IMR-90 (cell line): ENCODE results near the gene CALM1. TPM values are rescaled to one million over a fixed set of nuclear protein-coding genes. Genes with fewer than 3 reads are reported as not detected.

Experiments
- ATAC-seq: fragments of 200-7000 bp; cut with Tn5 transposase; 2 replicates; pipeline ENCODE4 v1.9.1; 2020; ENCODE audit warnings: low read depth, mild to moderate bottlenecking, moderate library complexity
- Bru-seq: library from RNA; stranded (reverse); fragments of 400-500 nt; gene quantifications from one replicate; lab custom pipeline; 2021; lab: Mats Ljungman, UMichigan
- BruChase-seq, 2 experiments: library from RNA; stranded (reverse); fragments of 400-500 nt; gene quantifications; one replicate each; lab custom pipeline; 2021; lab: Mats Ljungman, UMichigan
- BruUV-seq: library from RNA; stranded (reverse); fragments of 400-500 nt; replicated peaks from 2 replicates; lab custom pipeline; 2021; lab: Mats Ljungman, UMichigan
- CTCF ChIA-PET: fragments of 300-600 bp; formaldehyde crosslinking; extraction: SDS; loops from one replicate; lab custom pipeline; 2021; ENCODE audit warnings: antibody characterized with exemption; lab: Yijun Ruan, JAX
- POLR2A ChIA-PET: fragments of 300-600 bp; sonication (Branson Sonifier 250); formaldehyde crosslinking; loops from one replicate; lab custom pipeline; 2022; ENCODE audit warnings: antibody characterized with exemption; ENCODE audit not compliant: unreplicated experiment; lab: Charles Lee
- DNase-seq: peaks from one replicate; pipeline ENCODE4 v3.0.0; 2013
- H2AFZ ChIP-seq: replicated peaks from 2 replicates; pipeline ENCODE3; 2013; ENCODE audit warnings: low read length, mild to moderate bottlenecking; ENCODE audit not compliant: poor library complexity
- H2AK5ac ChIP-seq: 2 replicates; pipeline ENCODE4 v1.6.1; 2013; ENCODE audit warnings: low read depth, low read length, inconsistent platforms
- H2AK9ac ChIP-seq: replicated peaks from 2 replicates; pipeline ENCODE3; 2013; ENCODE audit warnings: mild to moderate bottlenecking, low read depth, low read length, moderate library complexity; ENCODE audit not compliant: poor library complexity
- H2BK120ac ChIP-seq: 2 replicates; pipeline ENCODE4 v1.6.1; 2013; ENCODE audit warnings: low read depth, low read length, inconsistent platforms
- H2BK15ac ChIP-seq: 3 replicates; pipeline ENCODE4 v1.6.1; 2013; ENCODE audit warnings: low read depth, low read length, inconsistent platforms
- H2BK20ac ChIP-seq: 2 replicates; pipeline ENCODE4 v1.6.1; 2013; ENCODE audit warnings: low read depth, mild to moderate bottlenecking, inconsistent platforms, low read length, moderate library complexity
- H2BK5ac ChIP-seq: 2 replicates; pipeline ENCODE4 v1.6.1; 2013; ENCODE audit warnings: mild to moderate bottlenecking, low read depth, low read length, inconsistent platforms; ENCODE audit not compliant: poor library complexity, severe bottlenecking
- H3K14ac ChIP-seq: replicated peaks from 2 replicates; pipeline ENCODE4 v1.6.1; 2013; ENCODE audit warnings: low read depth, low read length, inconsistent platforms
- H3K18ac ChIP-seq: 2 replicates; pipeline ENCODE4 v1.6.1; 2013; ENCODE audit warnings: low read depth, low read length, control low read depth
- H3K23ac ChIP-seq: 2 replicates; pipeline ENCODE4 v1.6.1; 2013; ENCODE audit warnings: low read depth, low read length, inconsistent platforms
- H3K27ac ChIP-seq: 2 replicates; pipeline ENCODE4 v1.5.1; 2013; ENCODE audit warnings: mild to moderate bottlenecking, control low read depth, low read length; ENCODE audit not compliant: insufficient read depth
- H3K27me3 ChIP-seq: 2 replicates; pipeline ENCODE4 v1.6.1; 2013; ENCODE audit warnings: low read length; ENCODE audit not compliant: control insufficient read depth, insufficient read depth
- H3K36me3 ChIP-seq: 2 replicates; pipeline ENCODE4 v1.6.1; 2013; ENCODE audit warnings: low read length, mixed read lengths; ENCODE audit not compliant: control insufficient read depth, insufficient read depth
- H3K4ac ChIP-seq: 2 replicates; pipeline ENCODE4 v1.6.1; 2013; ENCODE audit warnings: low read depth, low read length, inconsistent platforms
- H3K4me1 ChIP-seq: 2 replicates; pipeline ENCODE4 v1.6.1; 2013; ENCODE audit warnings: low read length, mixed read lengths; ENCODE audit not compliant: control insufficient read depth, insufficient read depth
- H3K4me2 ChIP-seq: 2 replicates; pipeline ENCODE4 v1.6.1; 2013; ENCODE audit warnings: low read depth, mild to moderate bottlenecking, control low read depth, low read length, moderate library complexity
- H3K4me3 ChIP-seq: 2 replicates; pipeline ENCODE4 v1.5.1; 2013; ENCODE audit warnings: low read depth, mild to moderate bottlenecking, control low read depth, low read length, moderate library complexity; ENCODE audit not compliant: insufficient read depth
- H3K56ac ChIP-seq: 2 replicates; pipeline ENCODE4 v1.6.1; 2013; ENCODE audit warnings: low read length, inconsistent platforms; ENCODE audit not compliant: insufficient read depth; ENCODE audit errors: extremely low read depth
- H3K79me1 ChIP-seq, 2 experiments: 2 replicates each; pipeline ENCODE4 v1.6.1; 2013; ENCODE audit warnings: low read length in 2 of 2, inconsistent platforms in 1 of 2, low read depth in 1 of 2
- H3K9ac ChIP-seq: 2 replicates; pipeline ENCODE4 v1.6.1; 2013; ENCODE audit warnings: low read depth, low read length, control low read depth
- H3K9me1 ChIP-seq: 2 replicates; pipeline ENCODE4 v1.6.1; 2013; ENCODE audit warnings: low read length, inconsistent platforms; ENCODE audit not compliant: insufficient read depth
- H3K9me3 ChIP-seq: 2 replicates; pipeline ENCODE4 v1.6.1; 2013; ENCODE audit warnings: low read length; ENCODE audit not compliant: control insufficient read depth, insufficient read depth
- H4K20me1 ChIP-seq: 2 replicates; pipeline ENCODE4 v1.6.1; 2013; ENCODE audit warnings: low read length, inconsistent platforms; ENCODE audit not compliant: insufficient read depth
- H4K5ac ChIP-seq: 2 replicates; pipeline ENCODE4 v1.6.1; 2013; ENCODE audit warnings: mild to moderate bottlenecking, low read depth, low read length, control low read depth
- H4K8ac ChIP-seq, 2 experiments: 2 replicates each; pipeline ENCODE4 v1.6.1; 2013; ENCODE audit warnings: low read depth in 2 of 2, low read length in 2 of 2, control low read depth in 1 of 2, inconsistent platforms in 1 of 2
- H4K91ac ChIP-seq: 2 replicates; pipeline ENCODE4 v1.6.1; 2013; ENCODE audit warnings: low read depth, low read length, inconsistent platforms; ENCODE audit not compliant: insufficient read depth
- CTCF ChIP-seq: conservative IDR thresholded peaks from 2 replicates; pipeline ENCODE4 v1.5.1; 2012; ENCODE audit warnings: mild to moderate bottlenecking, low read depth, low read length, improper control_type of control experiment
- FOS ChIP-seq: fragments of 150-350 bp; IDR thresholded peaks from 2 replicates; pipeline ENCODE4 v1.6.1; 2016; ENCODE audit warnings: low read depth, low read length
- MAFK ChIP-seq: IDR thresholded peaks from 2 replicates; pipeline ENCODE4 v1.6.1; 2012; ENCODE audit warnings: low read depth, low read length, improper control_type of control experiment
- MAZ ChIP-seq: IDR thresholded peaks from 2 replicates; pipeline ENCODE4 v1.6.1; 2012; ENCODE audit warnings: low read depth, mild to moderate bottlenecking, low read length, improper control_type of control experiment, moderate library complexity, borderline replicate concordance
- MXI1 ChIP-seq: IDR thresholded peaks from 2 replicates; pipeline ENCODE4 v1.6.1; 2012; ENCODE audit warnings: low read depth, mild to moderate bottlenecking, low read length, moderate library complexity, borderline replicate concordance
- NFE2L2 ChIP-seq: fragments of 150-350 bp; IDR thresholded peaks from 2 replicates; pipeline ENCODE4 v1.6.1; 2016; ENCODE audit warnings: low read depth, mild to moderate bottlenecking, low read length
- RCOR1 ChIP-seq: IDR thresholded peaks from 2 replicates; pipeline ENCODE4 v1.6.1; 2012; ENCODE audit warnings: mild to moderate bottlenecking, low read length, improper control_type of control experiment; ENCODE audit not compliant: insufficient replicate concordance
- RFX5 ChIP-seq: IDR thresholded peaks from 2 replicates; pipeline ENCODE4 v1.8.0; 2012; ENCODE audit warnings: low read depth, mild to moderate bottlenecking, low read length, moderate library complexity
- SMC3 ChIP-seq: fragments of 150-350 bp; IDR thresholded peaks from 2 replicates; pipeline ENCODE4 v1.6.1; 2016; ENCODE audit warnings: low read depth, mild to moderate bottlenecking, antibody characterized with exemption, low read length, moderate library complexity
- WGBS, 2 experiments: methylation state at CpG; one replicate each; pipeline versions ENCODE4 v1.1.5 to v1.1.7; 2013; ENCODE audit warnings: missing lambda C conversion rate in 2 of 2; ENCODE audit not compliant: insufficient read length in 1 of 2; ENCODE audit errors: extremely low coverage in 2 of 2; 5-methylcytosine and 5-hydroxymethylcytosine counted together
- dilution Hi-C: fragments of 300-500 bp; cut with HindIII; formaldehyde crosslinking; loops from one replicate; pipeline ENCODE4 v1.14.3; 2018; ENCODE audit warnings: low sequenced_read_pairs; ENCODE audit not compliant: unreplicated experiment
- in situ Hi-C: fragments of 300-500 bp; cut with MboI; formaldehyde crosslinking; loops from 3 replicates; pipeline ENCODE4 v1.14.3; 2019; ENCODE audit warnings: low sequenced_read_pairs, inconsistent platforms, mixed read lengths
- intact Hi-C: fragments of 100-400 bp; cut with micrococcal nuclease; formaldehyde crosslinking; loops from 2 replicates; pipeline ENCODE4 v1.10.0; 2022
- long read RNA-seq: library from polyadenylated mRNA; unstranded; transcript quantifications from one replicate; pipeline ENCODE4 v2.0.0, GENCODE V29; 2021; ENCODE audit not compliant: unreplicated experiment
- polyA plus RNA-seq, 3 experiments: library from polyadenylated mRNA; depleted of rRNA; stranded (reverse); fragments of >200 nt; gene quantifications; 2 replicates each; pipeline ENCODE4 v1.2.3, GENCODE V29; 2012; ENCODE audit warnings: low replicate concordance in 1 of 3
- total RNA-seq: library from RNA; depleted of rRNA; stranded (reverse); fragments of >200 nt; gene quantifications from 2 replicates; pipeline ENCODE4 v1.2.3, GENCODE V29; 2012; rRNA removed
- TF ChIP-seq, protein P1 (sequence below): fragments of 150-350 bp; IDR thresholded peaks from 2 replicates; pipeline ENCODE4 v1.6.1; 2017; ENCODE audit warnings: mild to moderate bottlenecking, antibody characterized with exemption, low read length, low read depth

Gene CALM1
- total RNA-seq (72.9 and 206 TPM in 2 replicates), polyA plus RNA-seq (2012; rRNA removed) (188 and 231 TPM in 2 replicates), Bru-seq, nascent RNA (percentile 88 among the genes with signal in this experiment), BruChase-seq, experiment 1, labeled RNA remaining after a 6-hour chase (percentile 98 among the genes with signal in this experiment), BruChase-seq, experiment 2, labeled RNA remaining after a 2-hour chase (percentile 97 among the genes with signal in this experiment)
- polyA plus RNA-seq (2012; cell fraction: cytosol; rRNA removed) = 282 and 543 TPM in 2 replicates
- polyA plus RNA-seq (2012; cell fraction: nucleus; rRNA removed; ENCODE audit: low replicate concordance) = 112 and 173 TPM in 2 replicates
- long read RNA-seq, full-length matches to known transcripts = 510 of 560 reads
- long read RNA-seq, partial matches to known transcripts = 12 of 560 reads
- long read RNA-seq, other reads (novel, unspliced or antisense) = 38 of 560 reads

- TSS peak; percentile 79 for BruUV-seq
- H4K91ac ChIP-seq = peak within 1 kb of the TSS; percentile 44; the same call in 1 of the 2 replicates
- 0% methylated on average over 2 of the region's 89 CpGs; no CpG with 5 or more reads in 1 of the 2 experiments for WGBS, 2 experiments
- peak within 1 kb of the TSS; percentile 52 for H2BK5ac ChIP-seq
- peak within 1 kb of the TSS; percentile 79 to 92; a peak in 3 of 4 replicates for H4K8ac ChIP-seq
- intact Hi-C loops (loop anchor here (1.0 to 5.0 kb wide), 2 partner anchors 13 to 109 kb away; no protein-coding TSS in a partner anchor), dilution Hi-C loops (no loop called here), in situ Hi-C loops (loop anchor here (25.0 kb wide), 1 partner anchor 766 kb away; no protein-coding TSS in a partner anchor)
- ChIA-PET POLR2A (interaction anchor here (0.5 to 0.7 kb wide), 4 partner anchors 12 to 781 kb away, joined by 3 to 6 read pairs (median 4); no protein-coding TSS in a partner anchor), CTCF (no interaction called here)
- peak within 1 kb of the TSS; percentile 66 for H2AK5ac ChIP-seq
- H4K20me1 ChIP-seq = peaks cover 39% of the 10 kb centered on the region
- H2AK9ac ChIP-seq = peak within 1 kb of the TSS; percentile 95
- H3K9ac ChIP-seq = peak within 1 kb of the TSS; percentile 94
- H3K4me1 ChIP-seq = peaks cover 4% of the 10 kb centered on the region
- DNase-seq (peak; percentile 93), ATAC-seq (peak; percentile 71)
- peak within 1 kb of the TSS; percentile 96 for H3K4me3 ChIP-seq
- no peak within 1 kb of the TSS for H2BK15ac ChIP-seq
- H3K27ac ChIP-seq = peak within 1 kb of the TSS; percentile 86
- peak within 1 kb of the TSS; percentile 99 for H2AFZ ChIP-seq
- H3K23ac ChIP-seq = peak within 1 kb of the TSS; percentile 88
- no peaks in the 10 kb centered on the region for H3K9me3 ChIP-seq
- H3K79me1 ChIP-seq = peaks cover 12 to 36% of the 10 kb centered on the region in 2 experiments
- peak within 1 kb of the TSS; percentile 94 for H3K4me2 ChIP-seq
- no peaks in the 10 kb centered on the region for H3K27me3 ChIP-seq
- H4K5ac ChIP-seq = peak within 1 kb of the TSS; percentile 73
- H3K9me1 ChIP-seq = peaks cover 8% of the 10 kb centered on the region
- peak within 1 kb of the TSS; percentile 86 for H3K14ac ChIP-seq
- peak within 1 kb of the TSS; percentile 82 for H3K4ac ChIP-seq
- H2BK20ac ChIP-seq = no peak within 1 kb of the TSS
- H2BK120ac ChIP-seq = peak within 1 kb of the TSS; percentile 48; the same call in 1 of the 2 replicates
- H3K18ac ChIP-seq = peak within 1 kb of the TSS; percentile 18
- peak within 1 kb of the TSS; percentile 42 for H3K56ac ChIP-seq
- peaks cover 10% of the 10 kb centered on the region for H3K36me3 ChIP-seq
- TF ChIP-seq RFX5 (no peak), MAZ (peak; percentile 86; the same call in 1 of the 2 replicates), RCOR1 (no peak), CTCF (0 out of 2 replicates have a peak, but pooled peaks have one; percentile 10), MAFK (no peak), FOS (peak; percentile 42; the same call in 1 of the 2 replicates), MXI1 (peak; percentile 81), NFE2L2 (peak; percentile 32; the same call in 1 of the 2 replicates), SMC3 (peak; percentile 42; the same call in 1 of the 2 replicates)
- TF ChIP-seq, protein P1, sequence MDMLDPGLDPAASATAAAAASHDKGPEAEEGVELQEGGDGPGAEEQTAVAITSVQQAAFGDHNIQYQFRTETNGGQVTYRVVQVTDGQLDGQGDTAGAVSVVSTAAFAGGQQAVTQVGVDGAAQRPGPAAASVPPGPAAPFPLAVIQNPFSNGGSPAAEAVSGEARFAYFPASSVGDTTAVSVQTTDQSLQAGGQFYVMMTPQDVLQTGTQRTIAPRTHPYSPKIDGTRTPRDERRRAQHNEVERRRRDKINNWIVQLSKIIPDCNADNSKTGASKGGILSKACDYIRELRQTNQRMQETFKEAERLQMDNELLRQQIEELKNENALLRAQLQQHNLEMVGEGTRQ = peak; percentile 15; the same call in 1 of the 2 replicates
Measured at GRCh38 chr14:90396341-90397339, at the start of gene CALM1. TSS of gene CALM1 (plus strand) at chr14:90397029. CDS start at chr14:90397231, 202 bp downstream.
